Retina (tissue), 1 donor: Measurements from ENCODE around the gene MUSTN1.

ENCODE experiments used
- DNase-seq: peaks from one replicate; pipeline ENCODE4 v3.0.0-alpha.2; 2016

MUSTN1 gene

DNA sequence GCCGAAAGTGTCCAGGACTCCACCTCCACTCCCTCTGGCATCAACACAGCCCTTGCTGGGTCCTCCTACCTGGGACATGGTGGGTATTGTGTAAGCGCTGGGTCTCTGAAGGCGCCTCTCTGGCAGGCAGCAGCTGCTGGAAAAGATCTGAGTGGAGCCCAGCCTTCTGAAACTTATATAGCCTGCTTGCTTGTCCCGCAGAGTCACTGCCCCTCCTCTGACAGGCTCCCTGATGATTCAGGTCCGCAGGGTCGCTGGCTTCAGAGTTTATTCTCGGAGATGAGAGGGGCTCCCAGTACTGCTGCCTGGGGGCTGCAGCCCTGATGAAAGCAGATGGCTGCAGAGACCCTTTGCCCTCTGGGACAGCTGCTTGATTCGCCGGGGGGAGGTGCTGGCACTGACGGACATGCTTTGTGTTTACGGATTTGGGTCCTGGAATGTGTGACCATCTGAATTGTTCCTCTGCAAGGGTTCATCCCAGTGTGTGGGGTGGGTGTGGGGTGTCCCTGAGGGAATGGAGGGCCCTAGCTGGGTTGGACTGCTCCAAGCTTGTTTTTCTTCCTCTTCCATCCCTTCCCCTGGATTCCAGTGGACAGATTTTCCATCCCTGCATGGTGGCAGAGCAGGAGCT lies at the start of gene MUSTN1:
Gene MUSTN1, minus strand, starts transcription at position 149 of the 631 bp plus-strand sequence. Its CDS starts 71 bp downstream, at position 78.
- DNase-seq: peak; percentile 76

DNA sequence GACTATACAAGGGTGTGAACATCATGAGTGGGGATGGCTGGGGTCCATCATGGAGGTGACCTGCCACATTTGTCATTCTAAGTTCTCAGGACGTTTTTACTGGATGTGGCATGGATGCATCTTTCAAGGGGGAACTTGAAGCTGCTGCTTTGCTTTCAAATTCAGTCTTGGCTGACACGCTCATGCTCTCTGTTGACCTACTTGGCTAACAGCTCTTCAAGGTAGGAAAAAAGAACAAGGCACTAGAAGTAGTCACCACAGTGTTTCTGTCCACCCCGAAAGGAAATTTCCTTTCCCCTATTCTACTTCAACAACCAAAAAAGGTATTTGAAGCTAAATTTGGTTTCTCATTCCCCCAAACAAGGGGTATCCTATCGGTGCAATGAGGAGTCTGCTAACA lies 47.6 kb upstream of the MUSTN1 start:
- no peak for DNase-seq

DNA sequence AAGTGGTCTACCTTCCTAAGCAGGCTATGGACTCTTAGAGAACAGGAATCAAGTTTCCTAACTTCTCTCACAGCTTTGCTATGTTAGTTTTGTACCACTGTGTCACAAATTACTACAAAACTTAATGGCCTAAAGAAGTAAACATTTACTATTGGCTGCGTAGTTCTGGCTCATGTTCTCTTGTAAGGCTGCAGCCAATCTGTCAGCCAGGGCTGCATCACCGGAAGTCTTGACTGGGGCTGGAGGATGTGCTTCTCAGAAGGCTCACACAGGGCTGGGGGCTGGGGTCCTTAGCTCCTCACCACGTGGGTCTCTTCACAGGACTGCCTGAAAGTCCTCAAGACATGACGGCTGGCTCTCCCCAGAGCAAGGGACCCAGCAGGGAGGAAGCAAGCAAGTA lies 47.1 kb upstream of the MUSTN1 start:
- no peak for DNase-seq

DNA sequence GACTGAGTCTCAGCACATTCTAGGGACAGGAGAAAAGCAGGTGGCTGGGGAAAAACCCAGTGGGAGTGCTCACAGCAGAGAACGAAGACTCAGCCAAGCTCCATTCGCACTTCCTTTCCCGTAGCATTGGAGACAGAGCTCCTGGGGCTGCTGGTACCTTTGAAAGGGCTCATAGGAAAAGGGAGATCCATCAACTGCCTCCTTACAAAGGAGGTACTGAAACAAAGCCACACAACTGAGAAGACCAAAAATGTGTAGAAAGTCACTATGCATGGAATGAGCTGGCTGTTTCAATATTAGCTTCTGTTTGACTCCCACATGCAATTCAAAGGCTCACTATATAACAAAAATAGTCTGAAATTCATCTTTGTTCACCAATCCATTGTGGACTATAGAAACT lies 45.7 kb upstream of the MUSTN1 start:
- DNase-seq: no peak

DNA sequence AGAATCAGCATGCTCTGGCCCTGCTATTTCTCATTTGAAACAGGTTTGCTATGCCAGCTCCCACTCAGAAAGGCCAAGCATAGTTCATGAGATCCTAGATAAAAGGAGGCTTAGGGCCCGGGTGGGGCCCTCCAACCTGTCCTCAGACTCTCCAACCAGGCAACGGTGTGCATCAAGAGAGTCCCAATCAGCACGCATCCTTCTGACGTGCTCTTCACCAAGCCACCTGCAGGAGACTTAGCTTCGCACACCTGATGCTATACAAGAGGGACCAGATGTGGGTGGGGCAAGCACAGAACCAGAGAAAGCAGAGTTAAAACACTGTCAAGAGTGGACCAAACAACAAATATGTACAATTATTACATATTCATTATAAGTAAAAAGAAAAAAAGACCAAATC lies 45.2 kb upstream of the MUSTN1 start:
- DNase-seq: no peak

DNA sequence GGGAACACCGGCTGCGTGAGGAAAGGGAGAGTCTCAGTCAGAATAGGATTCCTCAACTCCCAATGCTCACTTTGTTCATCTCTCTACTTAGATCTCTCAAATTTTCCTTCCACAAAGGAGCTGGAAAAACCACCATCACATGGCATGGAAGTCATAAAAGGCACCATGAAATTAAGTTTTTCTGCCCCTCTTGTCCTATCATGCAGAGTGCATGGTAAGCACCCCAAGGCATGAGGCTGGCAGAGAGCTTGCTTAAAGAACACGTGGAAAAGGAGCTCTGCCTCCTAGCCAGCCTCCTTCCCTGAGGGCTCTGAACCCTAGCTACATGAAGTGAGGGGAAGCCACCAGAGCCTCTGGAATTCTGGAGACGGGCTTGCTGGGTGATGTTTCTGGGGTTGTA lies 44.8 kb upstream of the MUSTN1 start:
- DNase-seq: no peak

DNA sequence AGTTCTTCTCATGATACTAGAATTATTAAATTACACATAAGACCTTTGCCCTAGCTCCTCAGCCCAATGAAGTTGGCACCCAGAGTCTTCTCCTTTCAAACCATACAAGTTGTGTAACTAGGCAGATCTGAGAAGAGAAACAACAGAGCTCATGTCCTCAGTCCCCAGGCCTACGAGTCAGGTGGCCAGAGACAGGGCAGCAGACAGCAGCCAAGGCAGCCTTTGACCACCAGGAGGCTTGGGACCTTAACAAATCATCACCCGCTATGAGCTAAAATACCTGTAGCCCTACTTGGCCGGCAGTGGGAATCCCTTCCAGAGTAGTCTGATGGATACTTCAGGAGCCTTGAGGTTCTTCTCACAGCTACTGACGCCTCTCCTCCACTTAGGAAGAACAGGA lies 44.3 kb upstream of the MUSTN1 start:
- DNase-seq: no peak

DNA sequence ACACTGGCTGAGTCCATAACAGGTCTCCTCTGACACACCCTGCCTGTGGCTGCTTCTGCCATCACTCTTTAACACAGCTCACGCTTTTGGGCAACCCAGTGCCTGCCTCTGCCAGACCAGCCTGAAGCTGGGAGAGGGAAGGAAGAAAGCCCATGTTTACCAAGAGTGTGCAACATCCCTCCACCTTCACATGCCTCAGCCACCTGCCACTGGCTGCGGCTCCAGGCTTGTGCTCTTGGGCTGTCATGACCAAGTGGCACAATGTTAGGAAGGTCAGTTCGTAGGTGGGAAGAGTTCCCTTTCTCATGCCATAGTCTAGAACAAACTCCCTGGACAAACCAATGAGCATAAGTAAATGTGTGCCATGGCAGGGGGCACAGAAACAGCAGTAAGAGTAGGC lies 42.3 kb upstream of the MUSTN1 start:
- no peak for DNase-seq

DNA sequence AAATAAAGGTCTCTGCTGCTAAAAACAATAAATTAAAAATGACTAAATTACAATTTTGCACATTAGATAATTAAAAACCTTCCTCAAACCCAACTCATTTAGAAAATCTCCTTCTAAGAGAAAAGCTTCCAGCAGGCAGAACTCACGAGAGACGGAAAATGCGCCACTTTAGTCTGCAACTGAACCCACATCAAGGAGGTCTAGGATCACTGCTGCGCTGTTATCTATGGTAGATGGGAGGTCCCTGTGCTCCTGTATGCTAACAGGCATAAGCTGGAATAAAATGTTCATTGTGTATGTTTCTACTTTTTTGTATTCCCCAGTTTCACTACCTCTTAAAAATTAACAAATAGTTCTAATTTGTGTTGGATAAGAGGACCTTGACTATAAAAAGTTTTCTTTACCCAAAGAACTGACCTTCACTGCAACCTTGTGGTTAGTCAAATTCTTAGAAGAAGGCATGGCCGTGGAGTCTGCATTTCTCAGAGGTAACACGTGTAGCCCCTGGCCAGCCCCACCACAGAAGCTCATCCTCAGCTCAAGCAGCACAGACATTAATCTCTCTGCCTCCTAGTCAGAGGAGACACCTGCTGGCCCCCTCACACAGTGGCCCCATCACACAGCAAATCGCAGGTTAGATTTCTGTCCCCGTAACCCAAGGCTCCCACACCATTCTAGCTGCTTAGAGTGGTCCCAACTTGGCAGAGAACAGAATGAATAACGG lies 40.2 kb upstream of the MUSTN1 start:
- no peak for DNase-seq

DNA sequence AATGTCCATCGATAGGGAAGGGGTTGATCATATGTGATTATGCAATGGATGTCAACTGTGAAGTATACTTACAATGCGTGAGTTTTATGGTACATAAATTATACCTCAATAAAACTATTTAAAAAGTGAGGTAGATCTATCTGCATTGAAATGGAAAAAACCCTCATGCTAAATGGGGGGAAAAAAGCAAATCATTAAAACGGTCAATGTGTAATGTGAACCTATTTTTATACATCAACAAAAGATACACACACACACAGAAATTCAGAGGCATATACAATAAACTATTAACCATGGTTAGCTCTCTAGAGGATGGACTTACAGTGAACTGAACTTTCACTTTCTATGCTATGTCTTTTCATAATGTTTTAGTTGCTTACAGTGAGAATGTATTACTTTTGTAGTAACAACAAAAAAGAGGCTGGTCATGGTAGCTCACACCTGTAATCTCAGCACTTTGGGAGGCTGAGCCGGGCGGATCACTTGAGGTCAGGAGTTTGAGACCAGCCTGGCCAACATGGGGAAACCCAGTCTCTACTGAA lies 39.4 kb upstream of the MUSTN1 start:
- DNase-seq: no peak

DNA sequence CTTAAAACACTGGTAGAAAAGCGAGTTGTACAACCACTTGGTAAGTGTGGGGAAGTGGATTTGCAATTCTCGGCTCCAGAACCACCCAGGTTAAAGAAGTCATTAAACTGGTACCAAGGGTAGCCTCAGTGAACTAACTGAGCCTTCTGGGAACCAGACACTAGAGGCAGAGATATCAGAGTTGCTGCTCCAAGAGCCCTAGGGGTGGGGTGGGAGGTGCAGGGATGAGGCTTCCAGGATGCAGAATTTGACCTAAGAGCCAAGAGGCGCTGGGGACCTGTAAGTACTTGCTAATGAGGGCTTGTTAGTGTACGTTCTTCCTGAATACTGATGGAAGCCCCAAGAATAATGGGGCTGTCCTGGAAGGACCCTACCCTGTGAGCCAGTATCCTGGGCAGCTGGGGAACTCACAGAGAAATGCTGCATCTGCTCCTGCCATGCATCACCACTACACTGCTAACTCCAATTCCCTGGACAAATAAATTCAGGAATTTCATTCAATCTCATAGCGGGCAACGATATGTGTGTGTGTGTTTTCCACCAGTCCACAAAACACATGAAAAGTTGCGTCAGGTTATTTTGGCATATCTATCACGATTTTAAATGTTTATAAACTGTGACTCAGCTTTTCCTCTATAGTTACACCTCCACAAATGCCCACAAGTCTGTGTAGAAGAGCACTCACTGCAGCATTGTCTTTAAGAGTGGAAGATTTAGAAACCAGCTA lies 38.8 kb upstream of the MUSTN1 start:
- no peak for DNase-seq

DNA sequence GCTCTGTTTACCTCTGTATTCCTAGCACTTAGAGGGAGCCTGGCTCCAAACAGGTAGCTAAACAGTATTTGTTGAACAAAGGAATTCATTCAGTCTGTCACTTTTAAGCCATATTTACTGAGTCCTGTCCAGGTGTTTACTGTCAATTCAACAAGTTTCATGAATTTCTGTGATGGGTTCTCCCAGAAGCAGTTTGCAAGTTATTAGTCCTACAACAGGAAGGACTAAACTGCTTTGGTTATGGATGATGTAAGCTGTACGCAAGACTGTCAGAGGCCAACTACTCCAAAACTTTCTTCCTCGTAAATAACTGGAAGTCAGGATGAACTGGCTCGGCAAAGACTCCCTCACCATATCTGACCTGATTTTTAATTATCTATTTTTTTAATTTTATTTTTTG lies 37.4 kb upstream of the MUSTN1 start:
- DNase-seq: no peak

DNA sequence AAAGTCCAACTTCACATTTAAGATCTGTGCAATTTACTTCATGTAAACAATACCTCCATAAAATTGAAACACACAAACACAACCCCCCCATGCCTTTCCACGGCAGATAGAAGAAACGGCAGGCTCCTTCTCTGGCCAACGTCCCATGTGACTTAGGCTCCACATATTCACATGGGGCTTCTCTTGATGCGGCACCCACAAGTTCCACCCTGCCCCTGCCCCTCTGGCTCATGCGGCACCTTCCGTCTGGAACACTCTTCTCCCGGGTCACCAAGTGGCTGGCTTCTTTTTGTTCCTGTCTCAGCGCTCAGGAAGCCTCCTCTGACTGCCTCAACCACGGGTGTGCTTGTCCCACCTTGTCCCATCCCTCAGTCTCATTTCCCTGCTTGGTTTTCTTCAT lies 36.9 kb upstream of the MUSTN1 start:
- DNase-seq: no peak

DNA sequence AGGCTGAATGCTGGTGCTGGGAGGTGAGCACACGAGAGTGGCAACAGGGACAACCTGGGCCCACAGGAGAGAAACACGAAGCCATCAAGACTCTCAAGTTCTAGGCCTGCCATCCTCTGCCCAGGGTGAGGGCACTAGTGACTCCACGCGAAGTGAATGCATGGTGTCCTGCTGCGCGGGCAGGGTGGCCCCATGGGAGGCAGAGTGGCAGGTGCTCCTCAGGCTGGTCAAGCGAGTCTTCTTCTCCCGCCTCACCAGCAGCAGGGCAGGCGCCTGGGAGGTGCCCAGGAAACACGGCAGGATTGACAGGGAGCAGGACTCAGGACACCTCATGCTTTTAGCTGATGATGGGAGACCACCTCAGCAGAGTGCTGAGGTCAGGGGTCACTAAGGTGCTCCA lies 35.7 kb upstream of the MUSTN1 start:
- no peak for DNase-seq

DNA sequence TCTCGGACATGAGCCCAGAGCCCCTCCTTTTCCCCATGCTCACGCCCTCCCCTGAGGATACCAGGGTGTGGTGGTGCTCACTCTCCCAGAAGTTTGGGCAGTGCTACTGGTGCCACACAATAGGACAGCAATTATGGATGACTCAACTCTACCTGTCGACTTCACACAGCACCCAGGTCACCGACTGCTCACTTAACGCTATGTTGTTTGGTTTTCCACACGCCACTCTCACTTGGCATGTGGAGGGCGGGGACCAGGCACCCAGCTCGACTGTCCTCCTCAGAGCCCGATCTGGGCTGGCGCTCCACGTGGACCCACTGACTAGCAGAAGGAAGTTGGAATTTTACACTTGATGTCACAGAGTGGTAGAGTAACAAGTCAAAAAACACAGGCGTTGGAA lies 31.6 kb upstream of the MUSTN1 start:
- DNase-seq: no peak

DNA sequence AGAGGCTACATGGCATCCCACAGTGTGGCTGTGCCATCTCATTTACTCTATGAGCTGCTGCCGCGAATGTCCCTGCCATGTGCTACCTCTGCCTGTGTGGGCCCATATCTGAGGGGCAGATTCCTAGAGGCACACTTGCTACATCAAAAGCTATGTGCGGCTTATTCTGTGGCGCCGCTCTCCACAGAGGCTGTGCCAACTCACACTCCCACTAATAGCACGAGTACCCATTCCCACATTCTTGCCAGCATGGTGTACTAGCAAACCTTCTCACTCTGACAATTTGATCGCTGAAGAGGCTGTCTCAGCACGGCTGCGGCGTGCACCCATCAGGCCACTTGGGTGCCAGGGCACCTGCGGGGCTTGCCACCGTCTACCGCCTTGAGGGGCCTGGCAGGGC lies 31.2 kb upstream of the MUSTN1 start:
- no peak for DNase-seq

DNA sequence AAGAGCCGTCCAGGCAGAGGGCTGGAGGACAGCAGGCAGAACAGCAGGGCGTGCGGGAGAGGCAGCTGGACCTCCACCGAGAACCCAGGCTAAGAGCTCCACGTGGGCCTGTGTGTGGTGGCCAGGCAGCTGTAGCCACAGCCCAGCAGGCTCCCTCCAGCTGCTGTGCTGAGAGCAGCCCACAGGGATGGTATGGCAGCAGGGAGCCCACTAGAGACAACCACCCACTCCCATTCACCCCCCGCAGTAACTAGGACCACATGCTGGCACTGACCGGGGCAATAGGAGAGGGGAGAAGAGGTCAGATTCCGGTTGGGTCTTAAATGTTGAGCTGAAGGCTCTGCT lies 25.6 kb upstream of the MUSTN1 start:
- peak; percentile 24 for DNase-seq

DNA sequence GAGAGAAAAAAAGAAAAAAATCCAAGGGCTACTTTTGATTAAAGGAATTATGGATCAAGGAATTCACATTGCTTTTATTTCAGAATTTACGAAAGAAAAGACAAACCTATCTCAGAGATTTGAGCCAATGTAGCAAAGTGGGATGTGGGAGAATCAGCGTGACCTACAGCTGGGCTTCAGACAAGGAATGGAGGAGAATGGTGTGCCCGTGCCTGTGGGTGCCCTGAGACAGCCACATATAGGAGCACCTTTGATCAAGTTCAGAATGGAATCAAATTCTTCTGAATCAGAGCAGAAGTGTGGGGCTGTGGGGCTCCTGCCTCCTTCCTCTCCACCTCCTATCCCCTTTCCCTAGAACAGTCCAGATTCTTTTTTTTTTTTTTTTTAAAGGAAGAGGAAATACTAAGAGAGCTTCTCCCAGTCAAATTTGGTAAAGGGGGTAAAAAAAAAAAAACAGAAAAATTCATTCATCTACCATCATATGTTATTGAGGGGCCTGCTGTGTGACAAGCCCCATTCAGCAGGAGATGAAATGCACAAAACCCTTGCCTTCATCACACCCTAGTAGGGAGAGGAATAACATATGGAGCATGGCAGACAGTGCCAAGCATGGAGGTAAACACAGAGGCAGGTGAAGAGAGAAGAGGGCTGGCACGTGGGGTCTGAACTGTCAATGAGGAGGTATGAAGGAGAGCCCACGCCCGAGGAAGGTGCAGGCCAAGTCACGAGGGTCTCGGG lies 25.0 kb upstream of the MUSTN1 start:
- DNase-seq: no peak

DNA sequence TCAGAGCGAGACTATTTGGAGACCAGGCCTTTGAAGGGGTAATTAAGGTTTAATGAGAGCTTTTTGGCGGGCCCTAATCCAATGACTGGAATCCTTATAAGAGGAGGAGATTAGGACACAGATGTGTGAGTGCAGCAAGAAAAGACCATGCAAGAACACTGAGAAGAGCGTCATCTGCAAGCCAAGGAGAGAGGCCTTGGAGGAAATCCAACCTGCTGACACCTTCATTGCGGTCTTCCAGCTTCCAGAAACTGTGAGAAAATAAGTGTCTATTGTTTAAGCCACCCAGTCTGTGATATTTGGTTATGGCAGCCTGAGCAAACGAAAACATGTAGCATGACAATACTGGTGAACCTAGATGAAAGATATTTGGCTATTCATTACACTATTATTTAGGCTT lies 23.0 kb upstream of the MUSTN1 start:
- no peak for DNase-seq

DNA sequence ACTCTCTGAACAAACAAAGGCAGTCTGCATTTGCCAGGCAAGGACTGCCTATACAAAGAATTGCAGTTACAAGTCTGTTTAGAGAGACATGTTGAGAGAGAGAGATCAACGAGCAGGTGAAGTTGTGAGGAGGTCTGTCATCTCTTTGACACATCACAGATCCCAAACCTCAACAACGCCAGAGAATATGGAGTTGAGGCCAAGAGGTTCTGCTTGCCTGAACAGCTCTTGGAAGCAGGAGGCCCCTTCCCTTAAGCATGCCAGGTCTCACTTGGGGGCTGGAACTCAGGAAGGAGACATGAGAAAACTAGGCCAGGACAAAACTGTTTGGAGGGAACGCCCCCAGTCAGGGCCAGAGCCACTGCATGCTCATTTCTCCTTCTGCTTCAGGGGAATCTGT lies 22.3 kb upstream of the MUSTN1 start:
- DNase-seq: no peak

DNA sequence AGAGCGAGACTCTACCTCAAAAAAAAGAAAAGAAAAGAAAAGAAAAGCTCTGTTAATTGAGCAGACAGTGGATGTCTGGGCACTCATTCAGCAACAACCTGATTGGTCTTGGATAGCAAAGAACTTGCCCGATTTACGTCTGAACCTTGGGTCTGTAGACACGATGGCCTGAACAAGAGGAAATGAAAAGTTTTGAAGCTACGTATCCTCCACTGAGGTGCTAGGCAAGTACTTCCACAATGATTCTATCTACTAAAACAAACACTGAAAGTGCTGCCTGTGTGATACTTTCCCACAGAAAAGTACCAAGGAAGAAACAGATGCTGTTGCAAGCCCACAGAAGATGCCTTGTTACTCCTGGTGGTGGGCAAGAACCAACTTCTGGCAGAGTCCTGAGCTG lies 21.8 kb upstream of the MUSTN1 start:
- DNase-seq: no peak

DNA sequence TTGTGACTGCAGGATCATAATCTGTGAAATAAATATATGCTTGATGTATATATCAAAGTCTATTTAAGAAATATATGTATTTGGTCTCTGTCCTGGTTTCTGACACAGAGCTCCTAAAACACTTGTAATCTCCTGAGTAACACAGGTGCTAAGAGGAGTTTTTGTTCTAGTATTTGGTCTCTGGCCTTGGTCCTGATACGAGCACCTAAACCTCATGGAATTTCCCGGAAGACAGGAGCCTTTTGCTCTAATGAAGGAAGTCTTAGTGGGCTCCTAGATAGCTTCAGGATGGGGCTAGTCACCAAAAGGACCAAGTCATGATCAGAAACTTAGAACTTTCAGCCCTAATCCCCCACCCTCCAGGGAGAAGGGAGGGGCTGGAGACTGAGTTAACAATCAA lies 19.2 kb upstream of the MUSTN1 start:
- DNase-seq: no peak

DNA sequence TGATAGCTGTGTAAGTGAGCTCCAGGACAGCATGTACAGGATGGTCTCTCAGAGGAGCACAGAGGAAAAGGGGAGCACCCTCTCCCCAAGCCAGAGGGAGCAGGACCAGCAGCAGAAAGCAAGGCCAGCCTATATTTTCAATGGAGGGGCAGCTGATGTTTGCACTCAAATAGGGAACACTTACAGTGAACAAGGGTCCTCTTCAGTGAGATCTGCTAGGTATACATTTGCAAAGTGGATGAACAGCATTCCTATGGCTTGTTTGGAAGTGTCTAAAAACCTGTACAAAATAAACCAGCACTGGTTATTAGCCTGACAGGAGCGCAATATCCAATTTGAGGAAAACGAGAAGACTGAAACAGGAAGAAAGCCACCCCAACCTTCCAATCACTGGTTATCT lies 17.6 kb upstream of the MUSTN1 start:
- DNase-seq: no peak
